ENCODE results near the gene PIGU. TPM values are rescaled to one million over a fixed set of nuclear protein-coding genes. Genes with fewer than 3 reads are reported as not detected.

PIGU gene
- total RNA-seq, 1 donor from 2014 or later, result 20.7 TPM

GRCh38 chr20:34558320-34559218, 118.3 kb downstream of the PIGU start, which contains the start of gene MAP1LC3A:
Gene MAP1LC3A (plus strand): TSS chr20:34558718. CDS start chr20:34558869, 151 bp downstream.
- H3K36me3 ChIP-seq (ENCODE audit: control insufficient read depth, insufficient read depth, low read length), result no peaks in the 10 kb centered on the region
- TF ChIP-seq CTCF (IDR thresholded peaks at IDR 0.05; ENCODE audit: insufficient read depth, low read length, poor library complexity, severe bottlenecking), result no peak
- H3K27me3 ChIP-seq (ENCODE audit: control insufficient read depth, insufficient read depth, low read length), result no peaks in the 10 kb centered on the region
- peak; percentile 57 for DNase-seq (ENCODE audit: low read depth)
- peak within 1 kb of the TSS; percentile 65 for H3K4me3 ChIP-seq (ENCODE audit: low read depth, low read length)

- H3K27me3 ChIP-seq (ENCODE audit: control insufficient read depth, insufficient read depth, low read length), result no peaks in the 10 kb centered on the region
- no peaks in the 10 kb centered on the region for H3K36me3 ChIP-seq (ENCODE audit: control insufficient read depth, insufficient read depth, low read length)
- TF ChIP-seq CTCF (IDR thresholded peaks at IDR 0.05; ENCODE audit: insufficient read depth, low read length, poor library complexity, severe bottlenecking), result no peak
- DNase-seq (ENCODE audit: low read depth), result no peak
- peak overlapping the region; percentile 65 for H3K4me3 ChIP-seq (ENCODE audit: low read depth, low read length)
Observed at GRCh38 chr20:34557936-34558319, 119.0 kb downstream of the PIGU start.

GRCh38 chr20:34553366-34553867, 123.5 kb downstream of the PIGU start:
- H3K4me3 ChIP-seq (ENCODE audit: low read depth, low read length), result no peak overlapping the region
- TF ChIP-seq CTCF (IDR thresholded peaks at IDR 0.05; ENCODE audit: insufficient read depth, low read length, poor library complexity, severe bottlenecking), result no peak
- H3K36me3 ChIP-seq (ENCODE audit: control insufficient read depth, insufficient read depth, low read length), result no peaks in the 10 kb centered on the region
- H3K27me3 ChIP-seq (ENCODE audit: control insufficient read depth, insufficient read depth, low read length), result no peaks in the 10 kb centered on the region
- DNase-seq (ENCODE audit: low read depth), result no peak

- Histone ChIP-seq H3K27me3 (ENCODE audit: control insufficient read depth, insufficient read depth, low read length) (no peaks in the 10 kb centered on the region), H3K36me3 (ENCODE audit: control insufficient read depth, insufficient read depth, low read length) (no peaks in the 10 kb centered on the region), H3K4me3 (ENCODE audit: low read depth, low read length) (no peak overlapping the region)
- no peak for DNase-seq (ENCODE audit: low read depth)
- no peak for TF ChIP-seq CTCF (IDR thresholded peaks at IDR 0.05; ENCODE audit: insufficient read depth, low read length, poor library complexity, severe bottlenecking)
Observed at GRCh38 chr20:34552569-34552968, 124.3 kb downstream of the PIGU start.

GRCh38 chr20:34549929-34550305, 127.0 kb downstream of the PIGU start:
- no peak for DNase-seq (ENCODE audit: low read depth)
- no peaks in the 10 kb centered on the region for H3K27me3 ChIP-seq (ENCODE audit: control insufficient read depth, insufficient read depth, low read length)
- no peaks in the 10 kb centered on the region for H3K36me3 ChIP-seq (ENCODE audit: control insufficient read depth, insufficient read depth, low read length)
- H3K4me3 ChIP-seq (ENCODE audit: low read depth, low read length), result no peak overlapping the region
- TF ChIP-seq CTCF (IDR thresholded peaks at IDR 0.05; ENCODE audit: insufficient read depth, low read length, poor library complexity, severe bottlenecking), result no peak

Data from kidney epithelial cell (primary cell).